PC-9 (cell line): ENCODE results near the gene KCNQ5. TPM values are rescaled to one million over a fixed set of nuclear protein-coding genes. Genes with fewer than 3 reads are reported as not detected.
A peak's percentile ranks its signal among the peaks of the same experiment; 100 is the strongest.

Experiments
- BruUV-seq: library from RNA; stranded (reverse); fragments of 400-500 nt; replicated peaks from 2 replicates; lab custom pipeline; 2021; lab: Mats Ljungman, UMichigan
- CTCF ChIA-PET: fragments of 300-600 bp; sonication (Branson Sonifier 250); formaldehyde crosslinking; loops from one replicate; lab custom pipeline; 2022; ENCODE audit warnings: antibody characterized with exemption; lab: Charles Lee
- POLR2A ChIA-PET: fragments of 300-600 bp; sonication (Branson Sonifier 250); formaldehyde crosslinking; loops from one replicate; lab custom pipeline; 2022; ENCODE audit warnings: antibody characterized with exemption; ENCODE audit not compliant: unreplicated experiment; lab: Charles Lee
- DNase-seq, 2 experiments: peaks; one replicate each; pipeline versions ENCODE4 v3.0.0 to v3.0.0-alpha.2; 2015 to 2022; ENCODE audit warnings: mixed read lengths in 1 of 2
- H2AFZ ChIP-seq: fragments of 200-600 bp; sonication (generic); 2 replicates; pipeline ENCODE4 v1.8.1; 2017; ENCODE audit warnings: antibody characterized with exemption
- H3F3A ChIP-seq: fragments of 200-600 bp; sonication (generic); 2 replicates; pipeline ENCODE4 v1.8.1; 2017; ENCODE audit warnings: antibody characterized with exemption, mild to moderate bottlenecking, low read depth; ENCODE audit not compliant: insufficient read depth
- H3K27ac ChIP-seq: fragments of 200-600 bp; sonication (generic); 2 replicates; pipeline ENCODE4 v1.6.1; 2016; ENCODE audit warnings: mixed run types
- H3K27me3 ChIP-seq: fragments of 200-600 bp; sonication (generic); 2 replicates; pipeline ENCODE4 v1.6.1; 2016; ENCODE audit warnings: low read depth, mixed run types; ENCODE audit not compliant: insufficient read depth
- H3K36me3 ChIP-seq: fragments of 200-600 bp; sonication (generic); 2 replicates; pipeline ENCODE4 v1.6.1; 2016; ENCODE audit warnings: low read depth, mixed run types
- H3K4me1 ChIP-seq: fragments of 200-600 bp; sonication (generic); replicated peaks from 2 replicates; pipeline ENCODE4 v1.6.1; 2016; ENCODE audit warnings: mixed run types; ENCODE audit not compliant: insufficient read depth
- H3K4me2 ChIP-seq: fragments of 200-600 bp; sonication (generic); 2 replicates; pipeline ENCODE4 v1.6.1; 2017; ENCODE audit warnings: mixed run types
- H3K4me3 ChIP-seq: fragments of 200-600 bp; sonication (generic); 2 replicates; pipeline ENCODE4 v1.6.1; 2016; ENCODE audit warnings: mixed run types
- H3K79me2 ChIP-seq: fragments of 200-600 bp; sonication (generic); 2 replicates; pipeline ENCODE4 v1.6.1; 2017; ENCODE audit warnings: low read depth, mixed run types
- H3K9me2 ChIP-seq: fragments of 200-600 bp; sonication (generic); 2 replicates; pipeline ENCODE4 v1.8.1; 2017; ENCODE audit warnings: mild to moderate bottlenecking; ENCODE audit not compliant: insufficient read depth
- H3K9me3 ChIP-seq: fragments of 200-600 bp; sonication (generic); 2 replicates; pipeline ENCODE4 v1.8.1; 2016; ENCODE audit warnings: low read depth; ENCODE audit not compliant: insufficient read depth
- H4K20me1 ChIP-seq: fragments of 200-600 bp; sonication (generic); 2 replicates; pipeline ENCODE4 v1.8.1; 2017; ENCODE audit not compliant: insufficient read depth
- EZH2 ChIP-seq: fragments of 200-600 bp; sonication (generic); IDR thresholded peaks from 2 replicates; pipeline ENCODE4 v1.8.0; 2017; ENCODE audit warnings: antibody characterized with exemption, low read depth
- intact Hi-C: fragments of 100-400 bp; cut with micrococcal nuclease; formaldehyde crosslinking; loops from one replicate; pipeline ENCODE4 v1.10.0; 2022; ENCODE audit not compliant: unreplicated experiment
- total RNA-seq: library from RNA; stranded (reverse); gene quantifications from 2 replicates; pipeline ENCODE4 v1.2.3, GENCODE V29; 2021
- TF ChIP-seq, protein P1 (sequence below): fragments of 200-600 bp; sonication (generic); conservative IDR thresholded peaks from 2 replicates; pipeline ENCODE4 v1.6.1; 2017; ENCODE audit warnings: mixed run types, antibody characterized with exemption, mild to moderate bottlenecking, moderate library complexity

Gene KCNQ5
- total RNA-seq, 1 experiment from 2014 or later: 0.20 TPM

DNA sequence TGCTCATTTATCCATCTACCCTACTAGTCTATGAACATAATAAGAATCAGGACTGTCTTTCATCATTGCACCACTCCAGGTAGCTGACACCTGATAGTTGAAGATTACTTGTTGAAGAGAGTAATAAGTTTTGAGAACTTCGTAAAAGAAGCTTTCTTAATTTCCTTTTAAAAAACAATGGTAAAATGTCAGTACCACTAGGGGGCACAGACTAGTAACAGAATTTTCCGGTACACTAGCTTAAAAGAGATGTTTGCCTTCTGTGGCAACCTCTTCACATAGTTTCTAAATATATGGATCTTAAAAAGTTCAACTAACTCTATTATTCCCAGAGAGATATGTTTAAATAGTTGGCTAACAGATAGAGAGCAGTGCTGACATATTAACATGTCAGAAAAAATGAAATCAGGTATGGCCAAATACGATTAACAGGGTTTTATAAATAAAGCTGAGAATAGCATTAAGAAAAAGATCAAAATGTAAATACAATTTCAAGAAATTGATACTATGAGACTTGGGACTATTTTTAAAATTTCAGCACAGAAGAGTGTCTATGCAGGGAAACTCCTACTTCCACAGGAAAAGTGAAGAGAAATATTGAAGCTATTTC, 5.4 kb upstream of the KCNQ5 start:
- TF ChIP-seq EZH2: no peak
- TF ChIP-seq, protein P1, sequence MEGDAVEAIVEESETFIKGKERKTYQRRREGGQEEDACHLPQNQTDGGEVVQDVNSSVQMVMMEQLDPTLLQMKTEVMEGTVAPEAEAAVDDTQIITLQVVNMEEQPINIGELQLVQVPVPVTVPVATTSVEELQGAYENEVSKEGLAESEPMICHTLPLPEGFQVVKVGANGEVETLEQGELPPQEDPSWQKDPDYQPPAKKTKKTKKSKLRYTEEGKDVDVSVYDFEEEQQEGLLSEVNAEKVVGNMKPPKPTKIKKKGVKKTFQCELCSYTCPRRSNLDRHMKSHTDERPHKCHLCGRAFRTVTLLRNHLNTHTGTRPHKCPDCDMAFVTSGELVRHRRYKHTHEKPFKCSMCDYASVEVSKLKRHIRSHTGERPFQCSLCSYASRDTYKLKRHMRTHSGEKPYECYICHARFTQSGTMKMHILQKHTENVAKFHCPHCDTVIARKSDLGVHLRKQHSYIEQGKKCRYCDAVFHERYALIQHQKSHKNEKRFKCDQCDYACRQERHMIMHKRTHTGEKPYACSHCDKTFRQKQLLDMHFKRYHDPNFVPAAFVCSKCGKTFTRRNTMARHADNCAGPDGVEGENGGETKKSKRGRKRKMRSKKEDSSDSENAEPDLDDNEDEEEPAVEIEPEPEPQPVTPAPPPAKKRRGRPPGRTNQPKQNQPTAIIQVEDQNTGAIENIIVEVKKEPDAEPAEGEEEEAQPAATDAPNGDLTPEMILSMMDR: peak; percentile 72
- ChIA-PET POLR2A (interaction anchor here (0.6 kb wide), 2 partner anchors 326 to 1508 kb away, joined by 5 to 6 read pairs; no protein-coding TSS in a partner anchor), CTCF (interaction anchor here (0.8 to 1.5 kb wide), 4 partner anchors 205 to 710 kb away, joined by 3 to 12 read pairs (median 4); no protein-coding TSS in a partner anchor)
- Histone ChIP-seq H3K9me3 (no peaks in the 10 kb centered on the region), H3K79me2 (no peaks in the 10 kb centered on the region), H4K20me1 (no peaks in the 10 kb centered on the region), H3K36me3 (no peaks in the 10 kb centered on the region), H3K4me3 (no peak overlapping the region), H3K4me2 (no peak overlapping the region), H3K27ac (no peak overlapping the region), H3K27me3 (no peaks in the 10 kb centered on the region), H3K4me1 (no peaks in the 10 kb centered on the region), H3F3A (no peaks in the 10 kb centered on the region), H3K9me2 (no peaks in the 10 kb centered on the region), H2AFZ (no peak overlapping the region)
- BruUV-seq: no TSS peak
- DNase-seq: no peak
- intact Hi-C loops: loop anchor here (1.0 to 2.0 kb wide), 2 partner anchors 514 to 564 kb away; no protein-coding TSS in a partner anchor

DNA sequence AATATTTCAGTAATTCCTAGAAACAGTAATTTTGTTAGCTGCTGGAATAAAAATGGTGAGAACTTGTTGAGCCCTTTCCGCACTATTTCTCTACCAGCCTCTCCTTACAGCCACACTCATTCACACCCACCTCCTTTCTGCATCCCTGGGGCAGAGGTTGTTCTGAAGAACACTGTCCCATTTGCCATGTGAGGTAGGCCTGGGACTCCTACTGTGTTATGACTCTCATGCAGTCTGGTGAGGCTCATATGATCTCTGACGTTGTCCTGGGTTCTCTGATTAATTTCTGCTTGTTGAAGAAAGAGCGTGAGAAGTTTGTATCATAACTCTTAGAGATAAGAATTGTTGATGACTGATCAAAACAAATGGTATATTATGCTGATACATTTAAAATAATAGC, 4.1 kb upstream of the KCNQ5 start:
- H3K4me2 ChIP-seq: no peak overlapping the region
- no peak for DNase-seq
- H3K9me2 ChIP-seq: no peaks in the 10 kb centered on the region
- intact Hi-C loops: loop anchor here (1.0 to 2.0 kb wide), 2 partner anchors 513 to 563 kb away; no protein-coding TSS in a partner anchor
- no peaks in the 10 kb centered on the region for H3K4me1 ChIP-seq
- no peaks in the 10 kb centered on the region for H3K27me3 ChIP-seq
- H3F3A ChIP-seq: no peaks in the 10 kb centered on the region
- no TSS peak for BruUV-seq
- no peaks in the 10 kb centered on the region for H3K36me3 ChIP-seq
- TF ChIP-seq EZH2: no peak
- TF ChIP-seq, protein P1: no peak
- ChIA-PET POLR2A (no interaction called here), CTCF (no interaction called here)
- H3K79me2 ChIP-seq: no peaks in the 10 kb centered on the region
- no peak overlapping the region for H3K4me3 ChIP-seq
- no peaks in the 10 kb centered on the region for H4K20me1 ChIP-seq
- H3K9me3 ChIP-seq: no peaks in the 10 kb centered on the region
- no peak overlapping the region for H3K27ac ChIP-seq
- H2AFZ ChIP-seq: no peak overlapping the region

DNA sequence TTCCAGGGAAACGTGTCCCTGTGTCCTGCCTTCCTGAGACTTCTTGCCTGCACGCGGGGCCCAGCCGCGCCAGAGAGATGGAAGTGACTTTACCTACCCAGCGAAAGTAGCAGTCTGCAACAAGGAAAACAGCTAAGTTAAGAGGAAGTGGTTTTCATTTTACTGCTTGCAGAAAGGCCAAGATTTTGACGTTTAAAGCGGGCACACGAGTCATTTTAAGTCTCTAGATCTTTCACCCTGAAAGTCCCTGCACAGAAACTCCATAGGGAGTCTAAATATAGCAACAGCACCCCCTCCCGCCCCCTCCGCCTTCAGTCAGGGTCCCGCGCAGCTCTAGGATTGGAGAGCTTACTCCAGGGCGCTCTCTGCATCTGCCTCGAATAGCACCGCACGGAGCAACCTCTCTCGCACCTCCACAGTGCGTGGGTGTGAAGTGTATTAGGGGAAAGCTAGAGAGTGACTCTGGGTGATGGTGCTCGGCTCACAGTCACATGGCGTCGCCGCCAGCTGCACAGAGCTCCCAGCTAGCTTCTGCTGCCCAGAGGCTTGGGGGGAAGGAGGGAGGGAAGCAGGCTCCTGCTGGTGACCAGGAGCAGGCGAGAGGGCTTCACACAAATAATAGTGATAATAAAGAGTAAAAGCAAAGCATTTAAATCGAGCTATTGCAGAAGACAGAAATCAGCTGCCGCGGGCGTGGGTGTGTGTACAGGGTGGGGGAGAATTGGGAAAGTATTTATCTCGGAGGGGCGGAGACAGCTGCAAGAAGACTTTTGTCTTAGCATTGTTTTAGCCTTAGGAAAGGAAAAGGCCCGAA, 1.8 kb upstream of the KCNQ5 start:
- Histone ChIP-seq H3K4me3 (no peak overlapping the region), H3K9me3 (no peaks in the 10 kb centered on the region), H2AFZ (no peak overlapping the region), H4K20me1 (no peaks in the 10 kb centered on the region), H3K9me2 (no peaks in the 10 kb centered on the region), H3F3A (no peaks in the 10 kb centered on the region; the same call in 1 of the 2 replicates), H3K79me2 (no peaks in the 10 kb centered on the region), H3K36me3 (no peaks in the 10 kb centered on the region), H3K4me2 (no peak overlapping the region), H3K27ac (no peak overlapping the region), H3K27me3 (no peaks in the 10 kb centered on the region), H3K4me1 (no peaks in the 10 kb centered on the region)
- no TSS peak for BruUV-seq
- intact Hi-C loops: loop anchor here (5.0 to 10.0 kb wide), 3 partner anchors 165 to 415 kb away; no protein-coding TSS in a partner anchor
- TF ChIP-seq EZH2: no peak
- TF ChIP-seq, protein P1: no peak
- no peak for DNase-seq
- CTCF ChIA-PET: interaction anchor here (0.7 kb wide), 1 partner anchor 310 kb away, joined by 3 read pairs; no protein-coding TSS in a partner anchor
- POLR2A ChIA-PET: no interaction called here
